NCI-H128 (cell line): ENCODE measurements around the gene NFKB2.
A peak's percentile ranks its signal among the peaks of the same experiment; 100 is the strongest.

Source experiments
- DNase-seq: peaks from one replicate; lab custom pipeline; 2025; ENCODE audit not compliant: unreplicated experiment; lab: John Stamatoyannopoulos, UW

Gene NFKB2

GRCh38 chr10:102395400-102396316, at the start of gene NFKB2:
NFKB2 (plus strand) TSS chr10:102395705; CDS start chr10:102395960, 255 bp downstream.
- DNase-seq, result peak; percentile 4

GRCh38 chr10:102347236-102347828, 48.2 kb upstream of the NFKB2 start:
- DNase-seq, result peak; percentile 8

GRCh38 chr10:102352066-102352715, 43.3 kb upstream of the NFKB2 start:
- DNase-seq, result peak; percentile 51

GRCh38 chr10:102354451-102354850, 41.1 kb upstream of the NFKB2 start:
- no peak for DNase-seq

- no peak for DNase-seq
Observed at GRCh38 chr10:102358712-102359382, 36.7 kb upstream of the NFKB2 start.

GRCh38 chr10:102367441-102367840, 28.1 kb upstream of the NFKB2 start:
- DNase-seq, result no peak

- no peak for DNase-seq
Observed at GRCh38 chr10:102368077-102368476, 27.4 kb upstream of the NFKB2 start.

GRCh38 chr10:102371295-102371694, 24.2 kb upstream of the NFKB2 start:
- DNase-seq, result no peak

GRCh38 chr10:102375250-102375649, 20.3 kb upstream of the NFKB2 start:
- DNase-seq, result no peak

GRCh38 chr10:102375867-102376266, 19.6 kb upstream of the NFKB2 start:
- no peak for DNase-seq

GRCh38 chr10:102376901-102377300, 18.6 kb upstream of the NFKB2 start:
- no peak for DNase-seq

GRCh38 chr10:102379383-102379782, 16.1 kb upstream of the NFKB2 start:
- no peak for DNase-seq

GRCh38 chr10:102381983-102382382, 13.5 kb upstream of the NFKB2 start:
- no peak for DNase-seq

GRCh38 chr10:102382871-102383270, 12.6 kb upstream of the NFKB2 start:
- no peak for DNase-seq

GRCh38 chr10:102384053-102384452, 11.5 kb upstream of the NFKB2 start:
- DNase-seq, result no peak

GRCh38 chr10:102384606-102385429, 10.7 kb upstream of the NFKB2 start:
- DNase-seq, result no peak

GRCh38 chr10:102389894-102390293, 5.6 kb upstream of the NFKB2 start:
- DNase-seq, result no peak

GRCh38 chr10:102392306-102392705, 3.2 kb upstream of the NFKB2 start:
- DNase-seq, result no peak

GRCh38 chr10:102393411-102394078, 2.0 kb upstream of the NFKB2 start:
- DNase-seq, result no peak
